ENCODE results near the gene CEP162.
"Not testable (repeated sequence)": the region's sequence is repeated elsewhere in the genome, so short reads cannot be mapped to it uniquely, and the experiment has no call there.

Gene CEP162, protein sequence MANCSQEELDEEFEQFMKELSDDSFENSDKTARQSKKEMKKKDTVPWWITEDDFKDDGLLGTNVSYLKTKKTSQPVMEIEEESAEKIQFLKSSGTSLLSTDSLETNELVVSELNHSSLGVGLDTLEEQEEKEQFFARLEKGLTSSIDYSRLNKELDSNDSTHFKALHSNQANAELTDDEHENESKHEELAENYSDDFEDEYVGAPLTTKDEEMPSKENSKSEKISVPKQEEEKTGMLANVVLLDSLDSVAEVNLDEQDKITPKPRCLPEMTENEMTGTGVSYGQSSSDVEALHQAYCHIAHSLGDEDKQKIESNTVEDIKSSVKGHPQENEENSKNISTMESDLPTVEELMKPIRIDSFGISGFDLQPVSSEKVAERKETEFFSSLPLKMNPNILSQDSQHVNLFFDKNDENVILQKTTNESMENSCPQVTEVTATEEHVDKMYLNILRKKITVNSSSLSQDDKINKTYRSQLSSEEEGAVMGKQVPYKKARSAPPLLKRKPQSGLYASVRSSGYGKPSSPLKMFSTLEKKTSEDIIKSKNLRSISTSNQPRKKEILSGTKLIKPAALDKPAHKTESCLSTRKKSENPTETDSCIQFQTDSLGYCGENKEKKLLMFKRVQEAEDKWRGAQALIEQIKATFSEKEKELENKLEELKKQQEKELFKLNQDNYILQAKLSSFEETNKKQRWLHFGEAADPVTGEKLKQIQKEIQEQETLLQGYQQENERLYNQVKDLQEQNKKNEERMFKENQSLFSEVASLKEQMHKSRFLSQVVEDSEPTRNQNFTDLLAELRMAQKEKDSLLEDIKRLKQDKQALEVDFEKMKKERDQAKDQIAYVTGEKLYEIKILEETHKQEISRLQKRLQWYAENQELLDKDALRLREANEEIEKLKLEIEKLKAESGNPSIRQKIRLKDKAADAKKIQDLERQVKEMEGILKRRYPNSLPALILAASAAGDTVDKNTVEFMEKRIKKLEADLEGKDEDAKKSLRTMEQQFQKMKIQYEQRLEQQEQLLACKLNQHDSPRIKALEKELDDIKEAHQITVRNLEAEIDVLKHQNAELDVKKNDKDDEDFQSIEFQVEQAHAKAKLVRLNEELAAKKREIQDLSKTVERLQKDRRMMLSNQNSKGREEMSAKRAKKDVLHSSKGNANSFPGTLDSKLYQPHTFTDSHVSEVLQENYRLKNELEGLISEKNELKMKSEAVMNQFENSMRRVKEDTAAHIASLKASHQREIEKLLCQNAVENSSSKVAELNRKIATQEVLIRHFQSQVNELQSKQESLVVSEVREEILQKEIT (N-terminal part only)

GRCh38 chr6:84227434-84228197 lies at the start of gene CEP162:
Gene CEP162, minus strand, starts transcription at chr6:84227643. Its CDS starts 1,250 bp downstream, at chr6:84226393.
- DNase-seq (ENCODE audit: low read depth in 1 of 2, low spot score in 1 of 2) = peak; percentile 63 to 75

DNA sequence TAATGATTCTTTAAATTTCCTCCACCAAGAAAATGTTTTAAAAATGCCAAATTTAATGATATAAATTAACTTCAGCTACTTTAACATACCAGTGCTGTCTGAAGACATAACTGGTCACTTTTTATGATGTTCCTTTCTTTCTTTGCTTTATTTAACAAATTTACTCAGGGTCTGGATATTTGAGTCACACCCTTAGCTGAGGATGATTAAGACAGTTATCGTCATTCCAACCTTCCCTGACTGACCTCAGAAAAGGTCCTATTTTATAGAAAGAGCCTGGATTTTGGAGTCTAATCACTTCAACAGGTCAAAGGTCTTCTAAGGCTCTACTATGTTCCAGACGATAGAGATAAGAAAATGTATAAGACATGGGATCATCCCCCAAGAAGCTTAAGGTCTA lies 47.4 kb upstream of the CEP162 start:
- DNase-seq (ENCODE audit: low read depth in 1 of 2, low spot score in 1 of 2) = no peak

DNA sequence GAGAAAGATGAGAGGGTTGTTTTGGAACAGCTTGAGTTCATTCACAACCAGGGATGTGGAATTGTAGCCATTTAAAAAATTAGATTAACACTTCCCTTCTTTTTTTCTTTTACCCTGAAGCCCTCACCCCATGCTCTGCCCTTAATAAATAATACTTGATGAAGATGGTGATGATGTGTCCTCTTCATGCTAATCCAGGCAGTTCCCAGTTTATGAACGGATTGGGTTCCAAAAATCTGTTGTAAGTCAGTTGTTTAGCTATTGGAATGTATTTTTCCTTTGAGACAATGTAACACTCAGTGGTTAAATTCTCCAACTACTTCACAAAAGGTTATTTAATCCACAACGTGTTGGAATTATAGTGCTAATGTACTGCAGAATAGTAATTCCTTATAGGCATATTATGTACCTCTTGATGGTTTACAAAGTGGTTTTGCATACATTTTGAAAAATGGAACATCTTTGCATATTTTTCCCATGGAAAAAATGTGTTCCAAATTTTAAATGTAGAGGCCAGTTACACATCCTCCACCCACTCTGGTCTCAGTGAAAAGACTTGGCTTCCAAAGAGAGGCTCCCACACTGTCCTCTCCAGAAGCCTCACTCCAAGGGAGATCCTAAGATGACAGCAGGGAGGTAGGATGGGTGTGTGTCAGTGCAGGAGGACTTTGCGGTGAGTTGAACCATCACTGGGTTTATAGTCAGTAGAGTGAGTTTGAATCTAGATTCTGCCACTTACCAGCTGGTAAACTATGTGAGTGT lies 45.8 kb upstream of the CEP162 start:
- DNase-seq (ENCODE audit: low read depth in 1 of 2, low spot score in 1 of 2) = no peak

- no peak for DNase-seq (ENCODE audit: low read depth in 1 of 2, low spot score in 1 of 2)
These were observed 44.9 kb upstream of the CEP162 start for GRCh38 chr6:84272298-84272697.

DNA sequence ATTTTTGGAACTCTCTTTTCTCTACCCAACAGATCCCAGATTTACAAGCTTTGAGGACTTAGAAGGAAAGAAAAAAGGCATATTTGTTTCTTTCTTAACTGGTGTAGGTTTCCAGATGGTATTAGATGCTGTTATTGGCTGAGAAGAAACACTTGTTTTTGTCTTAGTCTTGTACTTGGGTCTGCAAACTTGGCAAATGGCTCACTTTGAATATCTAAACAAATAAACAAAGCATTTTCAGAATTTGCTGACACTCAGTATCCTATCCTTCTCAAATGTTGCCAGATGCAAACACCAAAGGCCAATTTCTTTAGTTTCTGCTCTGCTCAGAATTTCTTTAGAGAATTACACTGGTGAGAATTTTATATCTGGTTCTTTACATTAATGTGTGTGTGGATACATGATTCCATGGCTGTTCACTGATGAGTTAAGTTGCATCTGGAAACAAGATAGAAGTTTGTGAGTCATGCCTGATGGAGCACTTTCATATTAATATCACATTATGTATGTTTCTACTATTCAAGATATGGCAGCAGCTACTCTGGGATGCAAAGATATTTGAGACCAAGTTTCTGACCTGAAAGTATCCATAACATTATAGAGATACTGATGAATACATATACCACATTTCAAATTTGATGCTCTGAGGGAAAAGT lies 43.7 kb upstream of the CEP162 start:
- DNase-seq (ENCODE audit: low read depth in 1 of 2, low spot score in 1 of 2) = no peak

DNA sequence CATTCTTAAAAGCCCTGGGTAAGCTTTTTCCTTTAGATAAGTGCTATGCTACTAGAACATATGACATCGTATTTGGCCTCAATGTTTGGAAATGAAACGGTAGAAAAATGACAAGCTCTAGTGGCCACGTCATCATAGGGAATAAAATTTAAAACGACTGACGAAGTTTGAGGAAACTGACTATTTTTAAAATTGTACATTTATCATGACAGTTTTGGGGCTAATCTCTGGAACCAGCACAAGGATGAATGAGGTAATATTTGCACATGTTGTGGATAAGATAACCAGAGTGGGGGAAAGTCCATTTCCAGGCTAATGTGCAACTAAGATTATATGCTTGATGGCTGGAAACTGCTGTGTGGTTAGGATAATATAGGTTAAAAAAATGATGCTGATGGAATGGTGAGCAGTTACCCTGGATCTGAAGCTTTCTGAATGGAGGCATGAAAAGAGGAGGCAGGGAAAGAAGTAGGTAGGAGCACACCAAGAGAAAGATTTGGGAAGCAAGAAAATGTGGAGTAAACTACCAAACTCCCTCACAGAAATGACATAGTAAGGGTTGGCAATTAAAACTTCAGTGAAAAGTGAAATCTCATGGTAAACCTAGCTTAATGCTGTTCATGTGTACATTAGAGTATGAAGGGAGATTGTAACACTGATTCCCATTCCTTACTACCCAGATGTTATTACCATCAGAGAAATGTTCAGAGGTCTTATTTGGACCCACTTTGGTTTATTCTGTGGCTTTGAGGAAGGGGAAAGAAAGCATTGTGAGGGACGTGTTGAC lies 42.7 kb upstream of the CEP162 start:
- DNase-seq (ENCODE audit: low read depth in 1 of 2, low spot score in 1 of 2) = no peak

- DNase-seq (ENCODE audit: low read depth in 1 of 2, low spot score in 1 of 2) = no peak
These were observed 41.3 kb upstream of the CEP162 start for GRCh38 chr6:84268781-84269180.

DNA sequence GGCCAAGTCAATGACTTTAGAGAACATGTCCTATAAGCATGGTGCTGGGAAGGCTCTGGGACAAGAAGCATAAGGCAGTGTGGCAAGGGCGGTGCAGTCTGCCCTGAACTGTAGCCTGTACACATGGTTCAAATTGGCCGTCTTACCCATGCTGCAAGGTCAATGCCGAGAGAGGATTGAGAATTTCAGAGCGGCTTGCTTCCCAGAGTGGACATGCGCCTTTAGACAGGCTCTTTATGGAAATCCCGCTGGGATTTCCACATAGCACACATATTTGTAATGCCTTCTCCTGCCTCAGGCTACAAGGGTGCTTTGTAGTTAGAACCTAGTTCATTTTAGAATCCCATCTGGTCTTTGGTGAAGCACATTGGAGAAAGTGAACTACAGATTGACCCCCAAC lies 36.1 kb upstream of the CEP162 start:
- DNase-seq (ENCODE audit: low read depth in 1 of 2, low spot score in 1 of 2) = no peak

DNA sequence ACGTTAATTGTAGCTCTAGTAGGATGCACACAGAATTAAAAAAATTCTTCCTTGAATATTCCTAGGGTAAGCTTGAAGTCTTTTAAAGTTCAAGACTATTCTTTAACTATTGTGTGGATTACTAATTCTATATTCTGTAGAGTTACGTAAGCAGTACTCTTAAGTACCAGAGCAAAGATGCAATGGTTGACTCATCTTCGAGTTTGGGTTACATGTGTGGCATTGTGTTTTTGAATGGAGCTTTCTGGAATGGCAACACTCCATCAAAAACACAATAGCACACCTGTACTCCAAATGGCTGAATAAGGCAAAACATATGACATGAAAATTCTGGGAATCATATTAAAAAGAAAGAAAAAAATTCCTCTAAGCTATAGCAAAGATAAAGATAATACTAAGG lies 33.5 kb upstream of the CEP162 start:
- DNase-seq (ENCODE audit: low read depth in 1 of 2, low spot score in 1 of 2) = no peak

- DNase-seq (ENCODE audit: low read depth in 1 of 2, low spot score in 1 of 2) = no peak
These were observed 32.8 kb upstream of the CEP162 start for GRCh38 chr6:84260196-84260595.

- DNase-seq (ENCODE audit: low read depth in 1 of 2, low spot score in 1 of 2) = no peak
These were observed 31.4 kb upstream of the CEP162 start for GRCh38 chr6:84258866-84259265.

DNA sequence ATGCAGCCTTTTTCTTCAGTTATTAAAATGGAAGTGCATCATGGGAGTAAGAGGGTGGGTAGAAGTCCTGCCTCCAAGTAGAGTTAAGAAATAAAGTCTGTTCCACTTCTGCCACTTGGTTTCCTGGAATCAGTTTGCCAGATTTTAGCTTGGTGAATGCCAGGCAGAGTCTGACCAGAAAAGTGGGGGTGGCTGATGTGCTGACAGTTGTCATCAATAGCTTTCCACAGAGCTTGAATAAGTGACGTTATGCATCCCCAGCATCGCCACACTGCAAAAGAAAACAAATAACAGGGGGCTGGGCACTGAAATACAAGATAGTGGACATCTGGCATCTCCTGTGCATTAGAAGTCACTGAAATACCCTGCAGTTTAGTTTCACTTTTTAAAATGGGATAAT lies 30.8 kb upstream of the CEP162 start:
- no peak for DNase-seq (ENCODE audit: low read depth in 1 of 2, low spot score in 1 of 2)

DNA sequence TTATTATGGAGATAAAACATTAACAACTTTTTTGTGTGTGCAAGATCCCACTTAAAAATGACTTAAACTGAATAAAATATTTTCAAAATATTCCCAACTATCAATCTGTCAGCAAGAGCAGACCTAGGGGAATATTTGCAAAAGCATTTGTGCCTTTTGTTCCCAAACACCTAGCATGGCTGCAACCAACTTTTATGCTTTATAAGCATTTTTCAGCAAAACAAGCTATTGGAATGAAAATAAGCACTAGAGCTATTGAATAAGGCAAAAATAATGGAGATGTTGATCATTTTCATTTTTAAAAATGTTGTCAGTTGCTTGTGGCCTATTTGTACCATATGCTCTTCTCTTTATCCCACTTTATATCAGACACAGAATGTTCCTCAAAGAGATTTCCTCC lies 28.2 kb upstream of the CEP162 start:
- no peak for DNase-seq (ENCODE audit: low read depth in 1 of 2, low spot score in 1 of 2)

- no peak for DNase-seq (ENCODE audit: low read depth in 1 of 2, low spot score in 1 of 2)
These were observed 25.9 kb upstream of the CEP162 start for GRCh38 chr6:84253380-84253779.

- DNase-seq (ENCODE audit: low read depth in 1 of 2, low spot score in 1 of 2) = no peak
These were observed 24.6 kb upstream of the CEP162 start for GRCh38 chr6:84251891-84252539.

DNA sequence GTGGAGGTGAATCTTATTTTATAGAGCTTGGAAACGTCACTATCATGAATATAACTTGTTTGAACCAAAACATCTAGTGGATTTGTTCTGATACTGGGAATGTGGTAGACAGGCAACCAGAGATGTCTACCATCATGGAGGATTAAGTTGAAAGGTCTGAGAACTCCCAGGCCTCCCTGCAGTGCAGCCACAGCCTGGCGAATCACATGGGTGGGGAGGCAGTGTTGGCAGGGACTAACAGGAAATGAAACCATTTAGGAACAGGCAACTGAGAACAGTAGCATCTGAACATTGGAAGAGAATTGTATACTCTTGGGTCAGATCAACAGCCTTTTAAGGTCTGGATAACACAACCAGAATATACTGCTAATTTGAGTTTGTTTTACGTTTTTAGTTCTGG lies 22.3 kb upstream of the CEP162 start:
- no peak for DNase-seq (ENCODE audit: low read depth in 1 of 2, low spot score in 1 of 2)

DNA sequence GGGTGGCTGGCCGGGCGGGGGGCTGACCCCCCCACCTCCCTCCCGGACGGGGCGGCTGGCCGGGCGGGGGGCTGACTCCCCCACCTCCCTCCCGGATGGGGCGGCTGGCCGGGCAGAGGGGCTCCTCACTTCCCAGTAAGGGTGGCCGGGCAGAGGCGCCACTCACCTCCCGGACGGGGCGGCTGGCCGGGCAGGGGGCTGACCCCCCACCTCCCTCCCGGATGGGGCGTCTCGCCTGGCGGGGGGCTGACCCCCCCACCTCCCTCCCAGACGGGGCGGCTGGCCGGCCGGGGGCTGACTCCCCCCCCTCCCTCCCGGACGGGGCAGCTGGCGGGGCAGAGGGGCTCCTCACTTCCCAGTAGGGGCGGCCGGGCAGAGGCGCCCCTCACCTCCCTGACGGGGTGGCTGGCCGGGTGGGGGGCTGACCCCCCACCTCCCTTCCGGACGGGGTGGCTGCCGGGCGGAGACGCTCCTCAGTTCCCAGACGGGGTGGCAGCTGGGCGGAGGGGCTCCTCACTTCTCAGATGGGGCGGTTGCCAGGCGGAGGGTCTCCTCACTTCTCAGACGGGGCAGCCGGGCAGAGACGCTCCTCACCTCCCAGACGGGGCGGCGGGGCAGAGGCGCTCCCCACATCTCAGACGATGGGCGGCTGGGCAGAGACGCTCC lies 17.1 kb upstream of the CEP162 start:
- not testable (repeated sequence) for DNase-seq (ENCODE audit: low read depth in 1 of 2, low spot score in 1 of 2)

GRCh38 chr6:84243240-84243639 lies 15.8 kb upstream of the CEP162 start:
- no peak for DNase-seq (ENCODE audit: low read depth in 1 of 2, low spot score in 1 of 2)
